Measurements from ENCODE around the gene CD7.

DNA sequence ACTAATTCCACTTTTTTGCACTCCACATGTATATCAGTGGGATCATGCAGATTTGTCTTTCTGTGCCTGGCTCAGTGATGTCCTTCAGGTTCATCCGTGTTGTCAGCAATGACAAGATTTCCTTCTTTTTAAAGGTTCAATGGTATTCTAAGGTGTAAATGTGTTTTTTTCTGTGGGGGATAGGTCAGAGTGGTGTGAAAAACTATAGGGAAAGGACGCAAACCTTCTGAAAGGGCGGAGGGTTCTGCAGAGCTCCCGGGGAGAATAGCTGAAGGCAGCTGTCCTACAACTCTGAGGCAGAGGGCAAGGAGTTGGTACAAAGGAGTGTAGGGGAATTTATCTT, 22.0 kb downstream of the CD7 start:
- TF ChIP-seq CTCF (IDR thresholded peaks at IDR 0.05): no peak
- TF ChIP-seq POLR2A (IDR thresholded peaks at IDR 0.05): no peak

Data from body of pancreas (tissue), 4 donors.